Skeletal muscle tissue (tissue), 4 donors: ENCODE results near the gene SECISBP2. TPM values are rescaled to one million over a fixed set of nuclear protein-coding genes. Genes with fewer than 3 reads are reported as not detected.

Experiments
- H3K27ac ChIP-seq: one replicate; pipeline ENCODE4 v1.7.0; 2013; ENCODE audit warnings: mild to moderate bottlenecking, low read depth, low read length, inconsistent platforms
- H3K27me3 ChIP-seq, 3 donors: one replicate each; pipeline ENCODE4 v1.7.0; 2013; ENCODE audit warnings: low read length in 3 of 3; ENCODE audit not compliant: control insufficient read depth in 3 of 3, insufficient read depth in 3 of 3
- H3K36me3 ChIP-seq, 3 donors: one replicate each; pipeline ENCODE4 v1.7.0; 2013; ENCODE audit warnings: low read length in 3 of 3; ENCODE audit not compliant: control insufficient read depth in 3 of 3, insufficient read depth in 3 of 3
- H3K4me1 ChIP-seq, 3 donors: one replicate each; pipeline ENCODE4 v1.7.0; 2013; ENCODE audit warnings: low read length in 3 of 3, mild to moderate bottlenecking in 3 of 3; ENCODE audit not compliant: control insufficient read depth in 3 of 3, insufficient read depth in 3 of 3
- H3K4me3 ChIP-seq, 3 donors: one replicate each; pipeline ENCODE4 v1.7.0; 2013; ENCODE audit warnings: low read length in 3 of 3
- H3K9ac ChIP-seq, 3 donors: one replicate each; pipeline ENCODE4 v1.7.0; 2013; ENCODE audit warnings: low read length in 3 of 3, mild to moderate bottlenecking in 3 of 3, moderate library complexity in 2 of 3, low read depth in 1 of 3
- H3K9me3 ChIP-seq, 3 donors: one replicate each; pipeline ENCODE4 v1.7.0; 2013; ENCODE audit warnings: low read length in 3 of 3; ENCODE audit not compliant: control insufficient read depth in 3 of 3
- total RNA-seq: library from RNA; depleted of rRNA; stranded (reverse); fragments of >200 nt; gene quantifications from one replicate; pipeline ENCODE4 v1.2.3, GENCODE V29; 2014
- donor health status: Osteomylitis.

The SECISBP2 gene
- total RNA-seq, 1 donor from 2014 or later, result 42.8 TPM

DNA sequence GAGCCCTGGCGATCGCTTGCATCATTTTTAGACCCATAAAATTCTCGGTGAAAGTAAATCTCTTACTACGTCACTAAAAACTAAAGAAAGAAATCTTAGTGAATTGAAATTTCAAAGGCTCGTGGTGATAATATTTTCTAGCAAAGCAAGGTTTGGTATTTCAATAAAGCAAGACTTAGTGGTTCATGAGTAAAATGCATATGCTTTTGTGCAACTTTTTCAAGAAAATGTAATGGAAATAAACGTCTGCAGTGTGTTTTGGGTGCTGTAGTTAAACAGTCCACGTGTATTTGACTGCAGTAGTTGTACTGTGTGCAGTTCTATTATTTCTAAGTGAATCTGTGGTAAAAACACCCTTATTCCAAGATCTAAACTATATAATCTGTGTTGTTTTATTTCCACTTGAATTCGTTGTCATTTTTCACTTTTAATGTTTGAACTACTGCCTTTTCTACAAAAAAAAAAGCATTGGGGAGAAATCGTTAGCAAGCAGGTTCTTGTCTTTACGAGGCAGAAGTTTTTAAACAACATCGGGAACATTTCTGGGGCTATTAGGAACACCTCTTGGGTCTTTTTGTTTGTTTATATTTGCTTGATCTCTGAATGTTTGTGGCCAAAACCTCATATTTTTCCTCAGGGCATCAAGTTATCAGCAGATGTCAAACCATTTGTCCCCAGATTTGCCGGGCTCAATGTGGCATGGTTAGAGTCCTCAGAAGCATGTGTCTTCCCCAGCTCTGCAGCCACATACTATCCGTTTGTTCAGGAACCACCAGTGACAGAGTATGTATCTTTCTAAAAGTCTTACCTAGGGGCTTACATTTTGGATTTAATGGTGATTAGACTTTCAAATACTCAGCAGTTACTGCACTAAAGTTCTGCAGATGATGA lies 960 bp downstream of the SECISBP2 start:
- Histone ChIP-seq H3K4me1 (peaks cover 22 to 50% (median 31%) of the 10 kb centered on the region in 3 donors), H3K9me3 (no peaks in the 10 kb centered on the region), H3K9ac (peak overlapping the region; percentile 91 to 97 (median 93)), H3K27me3 (no peaks in the 10 kb centered on the region), H3K36me3 (no peaks in the 10 kb centered on the region), H3K4me3 (peak overlapping the region; percentile 83 to 91 (median 83)), H3K27ac (peak overlapping the region; percentile 98)

DNA sequence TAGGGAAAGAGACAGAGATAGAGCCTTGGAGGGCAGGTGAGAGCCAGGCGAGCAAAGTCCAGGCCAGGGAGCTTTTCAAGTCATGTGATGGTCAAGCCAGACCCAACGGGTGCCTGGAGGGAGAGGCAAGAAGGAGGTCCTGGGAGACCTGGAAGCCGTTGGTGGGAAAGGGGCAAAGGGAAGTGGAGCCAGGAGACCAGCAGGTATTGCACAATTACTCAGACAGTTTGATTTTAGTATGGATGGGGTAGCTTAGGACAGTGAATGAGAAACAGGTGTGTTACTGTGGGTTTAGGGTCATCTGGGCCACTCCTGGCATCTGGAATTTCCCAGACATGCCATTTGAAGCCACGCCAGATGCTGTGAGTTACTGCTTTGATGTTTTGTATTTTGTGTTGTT lies 5.1 kb downstream of the SECISBP2 start:
- H3K9me3 ChIP-seq, result no peaks in the 10 kb centered on the region
- H3K9ac ChIP-seq, result no peak overlapping the region
- peaks cover 22 to 42% (median 23%) of the 10 kb centered on the region in 3 donors for H3K4me1 ChIP-seq
- no peaks in the 10 kb centered on the region for H3K27me3 ChIP-seq
- no peak overlapping the region for H3K4me3 ChIP-seq
- H3K36me3 ChIP-seq, result peaks cover 4 to 15% (median 13%) of the 10 kb centered on the region in 3 donors
- no peak overlapping the region for H3K27ac ChIP-seq

DNA sequence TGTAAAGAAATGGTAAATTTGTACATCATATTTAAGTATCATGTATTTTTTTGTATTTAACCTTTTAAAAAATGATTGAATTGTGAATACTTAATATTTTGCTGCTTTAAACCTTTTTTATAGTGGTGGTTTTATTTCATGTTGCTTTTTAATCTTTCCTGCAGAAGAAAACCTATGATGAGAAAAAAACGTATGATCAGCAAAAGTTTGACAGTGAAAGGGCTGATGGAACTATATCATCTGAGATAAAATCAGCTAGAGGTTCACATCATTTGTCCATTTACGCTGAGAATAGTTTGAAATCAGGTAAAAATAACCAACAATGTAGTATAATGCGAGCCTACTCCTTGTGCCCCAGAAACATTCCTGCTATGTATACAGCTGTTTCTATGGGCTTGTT lies 7.4 kb downstream of the SECISBP2 start:
- Histone ChIP-seq H3K9me3 (no peaks in the 10 kb centered on the region), H3K36me3 (peaks cover 16 to 35% (median 34%) of the 10 kb centered on the region in 3 donors), H3K27ac (no peak overlapping the region), H3K4me3 (no peak overlapping the region), H3K27me3 (no peaks in the 10 kb centered on the region), H3K4me1 (peaks cover 10 to 29% (median 16%) of the 10 kb centered on the region in 3 donors), H3K9ac (no peak overlapping the region)

DNA sequence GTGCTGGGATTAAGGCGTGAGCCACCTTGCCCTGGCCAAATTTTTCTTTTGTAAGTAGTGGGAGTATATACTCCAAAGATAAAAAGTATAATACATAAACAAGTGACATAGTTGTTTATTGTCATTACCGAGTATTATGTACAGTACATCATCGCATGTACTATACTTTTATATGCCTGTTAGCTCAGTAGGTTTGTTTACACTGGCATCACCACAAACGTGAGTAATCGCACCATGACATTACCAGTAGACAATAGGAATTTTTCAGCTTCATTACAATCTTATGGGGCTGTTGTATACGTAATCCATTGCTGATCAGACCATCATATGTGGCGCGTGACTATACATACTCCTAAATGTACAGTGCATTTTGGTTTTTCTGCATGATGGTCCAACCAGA lies 9.8 kb downstream of the SECISBP2 start:
- Histone ChIP-seq H3K9ac (no peak overlapping the region), H3K27ac (no peak overlapping the region), H3K27me3 (no peaks in the 10 kb centered on the region), H3K36me3 (peaks cover 25 to 53% (median 45%) of the 10 kb centered on the region in 3 donors), H3K9me3 (no peaks in the 10 kb centered on the region), H3K4me1 (peaks cover 7 to 14% (median 10%) of the 10 kb centered on the region in 3 donors), H3K4me3 (no peak overlapping the region)

DNA sequence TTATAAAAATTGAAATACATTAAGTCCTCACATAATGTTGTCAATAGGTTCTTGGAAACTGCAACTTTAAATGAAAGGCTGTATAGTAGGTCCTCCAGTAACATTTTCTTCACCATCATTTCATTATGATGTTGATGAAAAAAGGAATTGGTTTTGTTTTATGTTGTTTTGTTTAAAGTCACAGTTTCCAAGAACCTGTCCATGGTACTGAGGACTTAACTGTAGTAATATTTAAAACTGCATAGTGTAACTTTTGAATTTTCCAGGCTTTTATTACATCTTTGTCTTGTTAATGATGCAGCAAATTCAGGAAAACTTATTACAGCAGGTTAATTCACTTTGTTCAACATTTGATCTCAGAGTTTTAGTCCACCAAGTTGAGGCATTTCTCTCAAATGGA lies 11.6 kb downstream of the SECISBP2 start:
- Histone ChIP-seq H3K27me3 (no peaks in the 10 kb centered on the region), H3K4me1 (no peaks in the 10 kb centered on the region), H3K27ac (no peak overlapping the region), H3K36me3 (peaks cover 36 to 68% (median 63%) of the 10 kb centered on the region in 3 donors), H3K9ac (no peak overlapping the region), H3K9me3 (no peaks in the 10 kb centered on the region), H3K4me3 (no peak overlapping the region)

DNA sequence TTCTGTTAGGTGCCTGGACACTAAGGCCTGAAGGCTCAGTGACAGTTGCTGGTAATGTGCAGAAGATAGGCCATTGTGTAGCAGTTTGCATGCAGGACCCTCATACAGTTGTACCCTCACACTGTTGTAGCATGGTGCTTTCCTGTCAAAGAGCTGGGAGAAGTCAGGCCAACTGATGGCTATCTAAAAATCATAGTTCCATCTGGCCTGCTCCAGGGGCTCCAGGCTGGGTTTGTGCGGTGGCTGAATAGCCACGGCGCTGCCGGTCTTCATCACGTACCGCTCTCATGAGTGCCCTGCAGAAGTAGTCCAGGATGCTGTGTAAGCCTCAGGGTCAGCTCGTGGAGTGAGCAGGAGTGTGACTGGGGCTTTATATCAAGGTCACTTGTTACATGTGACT lies 12.2 kb downstream of the SECISBP2 start:
- no peak overlapping the region for H3K4me3 ChIP-seq
- peaks cover 36 to 68% (median 66%) of the 10 kb centered on the region in 3 donors for H3K36me3 ChIP-seq
- H3K9ac ChIP-seq, result no peak overlapping the region
- no peak overlapping the region for H3K27ac ChIP-seq
- H3K4me1 ChIP-seq, result no peaks in the 10 kb centered on the region
- H3K27me3 ChIP-seq, result no peaks in the 10 kb centered on the region
- no peaks in the 10 kb centered on the region for H3K9me3 ChIP-seq

DNA sequence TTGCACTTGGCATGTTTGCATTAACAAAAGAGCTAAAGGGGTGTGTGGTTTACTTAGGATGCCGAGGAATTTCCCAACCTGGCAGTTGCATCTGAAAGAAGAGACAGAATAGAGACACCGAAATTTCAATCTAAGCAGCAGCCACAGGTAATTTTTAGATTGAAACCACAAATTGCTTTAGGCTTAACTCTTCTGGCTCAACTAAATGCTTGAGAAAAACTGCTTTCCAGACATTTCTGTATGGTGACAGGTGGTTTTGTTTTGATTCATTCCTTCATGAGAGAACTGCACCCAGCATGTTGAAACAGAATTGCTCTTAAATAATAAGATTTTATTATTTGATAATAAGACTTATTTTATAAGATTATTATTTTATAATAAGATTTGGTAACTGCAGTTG lies 21.5 kb downstream of the SECISBP2 start:
- Histone ChIP-seq H3K27ac (no peak overlapping the region), H3K9ac (no peak overlapping the region), H3K9me3 (no peaks in the 10 kb centered on the region), H3K36me3 (peaks cover 14 to 74% (median 68%) of the 10 kb centered on the region in 3 donors), H3K4me3 (no peak overlapping the region), H3K27me3 (no peaks in the 10 kb centered on the region), H3K4me1 (no peaks in the 10 kb centered on the region)

DNA sequence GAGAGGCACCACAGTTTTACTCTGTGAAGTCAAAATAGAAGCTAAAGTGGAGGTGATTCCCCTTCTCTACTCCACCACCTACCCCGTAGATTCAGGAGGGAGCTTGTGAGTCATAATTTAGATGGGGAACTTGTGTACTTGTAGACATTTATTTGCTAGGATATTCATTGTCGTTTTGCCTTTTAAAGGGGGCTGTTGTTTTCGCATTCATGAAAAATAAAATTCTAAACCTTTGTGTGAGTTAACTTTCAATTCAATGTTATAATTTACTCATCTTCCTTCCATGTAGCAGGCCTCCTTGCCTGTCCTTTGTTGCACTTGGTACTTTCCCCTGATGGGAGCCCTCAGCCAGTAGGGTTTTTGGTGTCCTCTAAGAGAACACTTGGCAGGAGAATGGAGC lies 22.0 kb downstream of the SECISBP2 start:
- H3K9ac ChIP-seq, result no peak overlapping the region
- H3K4me3 ChIP-seq, result no peak overlapping the region
- H3K9me3 ChIP-seq, result no peaks in the 10 kb centered on the region
- H3K4me1 ChIP-seq, result no peaks in the 10 kb centered on the region
- peaks cover 19 to 74% (median 73%) of the 10 kb centered on the region in 3 donors for H3K36me3 ChIP-seq
- H3K27ac ChIP-seq, result no peak overlapping the region
- H3K27me3 ChIP-seq, result no peaks in the 10 kb centered on the region

DNA sequence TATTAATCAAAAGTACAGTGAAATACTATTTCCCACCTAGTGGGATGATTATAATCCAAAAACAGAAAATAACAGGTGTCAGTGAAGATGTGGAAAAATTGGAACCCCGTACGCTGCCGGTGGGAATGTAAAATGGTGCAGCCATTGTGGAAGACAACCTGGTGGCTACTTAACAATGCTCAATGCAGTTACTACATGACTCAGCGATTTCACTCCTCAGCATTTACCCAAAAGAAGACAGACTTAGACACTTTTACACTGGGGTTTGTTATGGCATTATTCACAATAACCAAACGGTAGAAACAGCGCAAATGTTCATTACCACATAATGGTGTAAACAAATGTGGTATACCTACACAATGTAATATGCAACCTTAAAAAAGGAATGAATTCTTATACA lies 23.9 kb downstream of the SECISBP2 start:
- Histone ChIP-seq H3K9ac (no peak overlapping the region), H3K4me1 (no peaks in the 10 kb centered on the region), H3K4me3 (no peak overlapping the region), H3K36me3 (peaks cover 28 to 83% (median 80%) of the 10 kb centered on the region in 3 donors), H3K9me3 (no peaks in the 10 kb centered on the region), H3K27me3 (no peaks in the 10 kb centered on the region), H3K27ac (no peak overlapping the region)

DNA sequence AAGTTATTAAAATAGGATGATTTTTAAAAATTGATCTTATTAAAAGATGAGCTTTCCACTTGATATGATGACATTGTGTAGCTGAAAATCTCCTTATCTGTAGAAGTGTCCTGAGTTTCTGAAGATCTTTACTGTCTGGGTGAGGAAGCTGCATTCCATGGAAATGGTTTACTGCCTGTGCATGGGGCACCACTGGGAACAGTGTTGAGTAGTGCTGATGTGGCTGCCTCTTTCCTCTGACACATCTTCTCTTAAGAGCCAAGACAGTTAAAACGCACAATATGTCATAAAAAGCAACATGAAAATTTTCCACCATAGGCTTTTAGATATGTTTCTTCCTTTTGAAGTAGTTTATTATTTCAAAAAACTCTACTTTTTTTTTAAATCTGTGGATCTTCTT lies 24.6 kb downstream of the SECISBP2 start:
- Histone ChIP-seq H3K9ac (no peak overlapping the region), H3K4me3 (no peak overlapping the region), H3K9me3 (no peaks in the 10 kb centered on the region), H3K27ac (no peak overlapping the region), H3K36me3 (peaks cover 30 to 82% (median 77%) of the 10 kb centered on the region in 3 donors), H3K27me3 (no peaks in the 10 kb centered on the region), H3K4me1 (no peaks in the 10 kb centered on the region)
